C4-2B (cell line): Measurements from ENCODE around the gene FRMD5.

Experiments used
- ZFX ChIP-seq: fragments of 450-650 bp; IDR thresholded peaks from 2 replicates; pipeline ENCODE4 v1.6.1; 2017
- TF ChIP-seq, protein P1 (sequence below): fragments of 450-650 bp; conservative IDR thresholded peaks from 2 replicates; pipeline ENCODE4 v1.5.1; 2017; ENCODE audit warnings: mild to moderate bottlenecking

DNA sequence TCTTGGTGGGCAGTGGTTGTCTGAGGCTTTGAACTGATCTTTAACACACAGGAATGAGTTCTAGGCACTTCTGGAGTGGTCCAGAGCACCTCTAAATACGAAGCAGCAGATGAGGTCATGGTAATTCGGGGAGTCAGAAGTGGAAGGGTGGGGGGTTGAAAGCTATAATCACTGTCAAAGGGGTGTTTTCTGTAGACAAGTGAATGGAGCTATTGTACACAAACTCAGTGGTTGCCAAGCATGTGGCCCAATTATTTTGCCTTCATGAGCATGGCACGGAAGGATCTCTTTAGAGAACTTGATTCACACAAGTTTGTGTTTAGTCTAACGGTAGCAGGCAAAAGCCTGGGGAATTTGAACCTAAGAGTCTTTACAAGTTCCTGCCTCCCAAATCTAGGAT, 6.3 kb downstream of the FRMD5 start:
- TF ChIP-seq ZFX, result no peak
- TF ChIP-seq, protein P1, sequence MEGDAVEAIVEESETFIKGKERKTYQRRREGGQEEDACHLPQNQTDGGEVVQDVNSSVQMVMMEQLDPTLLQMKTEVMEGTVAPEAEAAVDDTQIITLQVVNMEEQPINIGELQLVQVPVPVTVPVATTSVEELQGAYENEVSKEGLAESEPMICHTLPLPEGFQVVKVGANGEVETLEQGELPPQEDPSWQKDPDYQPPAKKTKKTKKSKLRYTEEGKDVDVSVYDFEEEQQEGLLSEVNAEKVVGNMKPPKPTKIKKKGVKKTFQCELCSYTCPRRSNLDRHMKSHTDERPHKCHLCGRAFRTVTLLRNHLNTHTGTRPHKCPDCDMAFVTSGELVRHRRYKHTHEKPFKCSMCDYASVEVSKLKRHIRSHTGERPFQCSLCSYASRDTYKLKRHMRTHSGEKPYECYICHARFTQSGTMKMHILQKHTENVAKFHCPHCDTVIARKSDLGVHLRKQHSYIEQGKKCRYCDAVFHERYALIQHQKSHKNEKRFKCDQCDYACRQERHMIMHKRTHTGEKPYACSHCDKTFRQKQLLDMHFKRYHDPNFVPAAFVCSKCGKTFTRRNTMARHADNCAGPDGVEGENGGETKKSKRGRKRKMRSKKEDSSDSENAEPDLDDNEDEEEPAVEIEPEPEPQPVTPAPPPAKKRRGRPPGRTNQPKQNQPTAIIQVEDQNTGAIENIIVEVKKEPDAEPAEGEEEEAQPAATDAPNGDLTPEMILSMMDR, result no peak
